ENCODE data around the gene SDE2. TPM values are rescaled to one million over a fixed set of nuclear protein-coding genes. Genes with fewer than 3 reads are reported as not detected.

SDE2 gene
- total and polyA plus RNA-seq, 2 of the 4 experiments (the other 2 are of a cell fraction): 8.5 to 14.7 TPM

DNA sequence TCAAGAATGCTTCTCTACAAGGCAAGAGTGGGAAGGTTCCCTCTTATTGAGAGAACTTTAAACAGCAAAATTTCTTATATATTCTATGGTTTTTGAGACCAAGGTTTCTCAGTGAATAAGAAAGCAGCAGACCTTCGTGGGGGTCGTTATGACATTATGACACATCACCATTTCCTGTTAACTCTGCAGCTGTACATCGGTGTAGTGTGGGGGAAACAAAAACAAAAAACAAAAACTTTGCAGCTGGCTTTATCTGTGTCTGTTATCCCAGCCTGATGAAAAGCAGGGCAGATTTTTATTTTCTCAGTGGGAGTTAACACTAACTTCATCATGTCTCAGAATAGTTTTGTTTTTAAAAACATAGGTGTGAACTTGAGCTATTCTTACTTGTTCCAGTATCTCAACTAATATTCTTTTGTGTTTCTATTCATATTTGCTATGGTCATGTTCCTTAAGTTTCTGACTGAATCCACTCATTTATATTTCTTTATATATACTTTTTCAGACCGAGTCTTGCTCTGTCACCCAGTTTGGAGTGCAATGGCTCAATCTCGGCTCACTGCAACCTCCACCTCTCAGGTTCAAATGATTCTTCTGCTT is 2.1 kb downstream of the SDE2 start:
- H2BK15ac ChIP-seq (ENCODE audit: low read depth, low read length): no peak overlapping the region
- no peak overlapping the region for H3K56ac ChIP-seq (ENCODE audit: extremely low read depth, insufficient read depth, low read length)
- DNase-seq (peak; percentile 47), ATAC-seq (ENCODE audit: low read depth) (no peak)
- no CpG with 5 or more reads among the region's 5 CpGs for WGBS, 2 experiments (ENCODE audit: extremely low coverage in 2 of 2, insufficient read length in 1 of 2)
- POLR2A ChIA-PET (ENCODE audit: unreplicated experiment): interaction anchor here (0.6 kb wide), 1 partner anchor 27 kb away, joined by 3 read pairs; no protein-coding TSS in a partner anchor
- intact Hi-C loops (cut with micrococcal nuclease) (no loop called here), in situ Hi-C loops (cut with MboI; ENCODE audit: low sequenced_read_pairs) (no loop called here), dilution Hi-C loops (cut with HindIII; ENCODE audit: low sequenced_read_pairs, unreplicated experiment) (loop anchor here (25.0 kb wide), 1 partner anchor 535 kb away; no protein-coding TSS in a partner anchor)
- H3K18ac ChIP-seq (ENCODE audit: low read depth, low read length): no peak overlapping the region
- H3K23ac ChIP-seq (ENCODE audit: low read depth, low read length): no peak overlapping the region
- H3K9me3 ChIP-seq (ENCODE audit: control insufficient read depth, insufficient read depth, low read length): no peaks in the 10 kb centered on the region
- no peak overlapping the region for H4K91ac ChIP-seq (ENCODE audit: insufficient read depth, low read depth, low read length)
- H4K5ac ChIP-seq (ENCODE audit: low read depth, low read length): no peak overlapping the region
- peaks cover 11% of the 10 kb centered on the region; the same call in 1 of the 2 replicates for H4K20me1 ChIP-seq (ENCODE audit: insufficient read depth, low read length)
- no peak overlapping the region for H2BK5ac ChIP-seq (ENCODE audit: low read depth, low read length, poor library complexity, severe bottlenecking)
- H3K4me1 ChIP-seq (ENCODE audit: control insufficient read depth, insufficient read depth, low read length): peaks cover 7% of the 10 kb centered on the region; the same call in 1 of the 2 replicates
- no peak overlapping the region for H2AK5ac ChIP-seq (ENCODE audit: low read depth, low read length)
- peaks cover 12 to 40% of the 10 kb centered on the region in 2 experiments for H3K79me1 ChIP-seq (ENCODE audit: low read depth in 1 of 2, low read length in 2 of 2)
- no peak overlapping the region for H3K27ac ChIP-seq (ENCODE audit: insufficient read depth, low read length)
- no TSS peak for BruUV-seq (replicated peaks)
- H3K9me1 ChIP-seq (ENCODE audit: insufficient read depth, low read length): no peaks in the 10 kb centered on the region
- H3K4me2 ChIP-seq (ENCODE audit: low read depth, low read length): no peak overlapping the region
- no peak overlapping the region for H2AK9ac ChIP-seq (replicated peaks; ENCODE audit: low read depth, low read length, poor library complexity)
- H2BK120ac ChIP-seq (ENCODE audit: low read depth, low read length): no peak overlapping the region
- no peaks in the 10 kb centered on the region for H3K27me3 ChIP-seq (ENCODE audit: control insufficient read depth, insufficient read depth, low read length)
- H3K9ac ChIP-seq (ENCODE audit: low read depth, low read length): no peak overlapping the region
- CTCF ChIA-PET: interaction anchor here (0.6 to 1.5 kb wide), 3 partner anchors 9 to 522 kb away, joined by 3 to 6 read pairs (median 3); no protein-coding TSS in a partner anchor
- no peak overlapping the region for H3K4me3 ChIP-seq (ENCODE audit: insufficient read depth, low read depth, low read length)
- H3K14ac ChIP-seq (replicated peaks; ENCODE audit: low read depth, low read length): no peak overlapping the region
- peaks cover 17% of the 10 kb centered on the region for H3K36me3 ChIP-seq (ENCODE audit: control insufficient read depth, insufficient read depth, low read length)
- no peak overlapping the region for H4K8ac ChIP-seq (ENCODE audit: low read depth in 2 of 2, low read length in 2 of 2)
- TF ChIP-seq RFX5 (IDR thresholded peaks at IDR 0.05; ENCODE audit: low read depth, low read length): no peak
- no peak for TF ChIP-seq SMC3 (IDR thresholded peaks at IDR 0.05; ENCODE audit: low read depth, low read length)
- no peak for TF ChIP-seq MAZ (IDR thresholded peaks at IDR 0.05; ENCODE audit: borderline replicate concordance, low read depth, low read length)
- H3K4ac ChIP-seq (ENCODE audit: low read depth, low read length): no peak overlapping the region
- no peak overlapping the region for H2BK20ac ChIP-seq (ENCODE audit: low read depth, low read length)
- H2AFZ ChIP-seq (replicated peaks; ENCODE audit: low read length, poor library complexity): no peak overlapping the region

All from IMR-90 (cell line).